Smooth muscle cell (in vitro differentiated cells): ENCODE data around the gene KRT7. TPM values are rescaled to one million over a fixed set of nuclear protein-coding genes. Genes with fewer than 3 reads are reported as not detected.

Experiments used
- DNase-seq: peaks from one replicate; lab custom pipeline; 2025; ENCODE audit not compliant: unreplicated experiment; lab: John Stamatoyannopoulos, UW
- H2AFZ ChIP-seq: fragments of 200-600 bp; sonication (generic); 2 replicates; pipeline ENCODE4 v1.6.0; 2016; ENCODE audit warnings: antibody characterized with exemption, low read depth, mild to moderate bottlenecking
- H3F3A ChIP-seq: fragments of 200-600 bp; sonication (generic); 2 replicates; pipeline ENCODE4 v1.6.0; 2017; ENCODE audit warnings: antibody characterized with exemption, low read depth
- H3K27ac ChIP-seq: fragments of 200-600 bp; sonication (generic); 2 replicates; pipeline ENCODE4 v1.5.1; 2016; ENCODE audit warnings: low read depth, mild to moderate bottlenecking
- H3K27me3 ChIP-seq: fragments of 200-600 bp; sonication (generic); 2 replicates; pipeline ENCODE4 v1.6.1; 2016; ENCODE audit warnings: low read depth, mild to moderate bottlenecking
- H3K36me3 ChIP-seq: fragments of 200-600 bp; sonication (generic); 2 replicates; pipeline ENCODE4 v1.5.1; 2016; ENCODE audit warnings: low read depth
- H3K4me1 ChIP-seq: fragments of 200-600 bp; sonication (generic); 2 replicates; pipeline ENCODE4 v1.5.1; 2016; ENCODE audit warnings: low read depth
- H3K4me2 ChIP-seq: fragments of 200-600 bp; sonication (generic); 2 replicates; pipeline ENCODE4 v1.6.0; 2016; ENCODE audit warnings: mild to moderate bottlenecking
- H3K4me3 ChIP-seq: fragments of 200-600 bp; sonication (generic); 2 replicates; pipeline ENCODE4 v1.5.1; 2016; ENCODE audit warnings: mild to moderate bottlenecking
- H3K79me2 ChIP-seq: fragments of 200-600 bp; sonication (generic); 2 replicates; pipeline ENCODE4 v1.6.0; 2016; ENCODE audit warnings: low read depth, mild to moderate bottlenecking
- H3K9ac ChIP-seq: fragments of 200-600 bp; sonication (generic); 2 replicates; pipeline ENCODE4 v1.6.0; 2016; ENCODE audit warnings: low read depth
- H3K9me3 ChIP-seq: fragments of 200-600 bp; sonication (generic); replicated peaks from 2 replicates; pipeline ENCODE4 v1.5.1; 2016; ENCODE audit warnings: low read depth
- H4K20me1 ChIP-seq: fragments of 200-600 bp; sonication (generic); 2 replicates; pipeline ENCODE4 v1.6.0; 2016; ENCODE audit warnings: low read depth
- WGBS: methylation state at CpG from one replicate; pipeline ENCODE4 v1.1.7; 2016; ENCODE audit warnings: low lambda C conversion rate; 5-methylcytosine and 5-hydroxymethylcytosine counted together
- polyA plus RNA-seq: library from polyadenylated mRNA; unstranded; fragments of >200 nt; fragmentation: Nextera tagmentation; extraction: Ambion mirVana; gene quantifications from 2 replicates; pipeline ENCODE4 v1.2.1, GENCODE V29; 2016
- total RNA-seq: library from RNA; depleted of rRNA; stranded (reverse); fragments of >200 nt; gene quantifications from 2 replicates; pipeline ENCODE4 v1.2.3, GENCODE V29; 2014
- TF ChIP-seq, protein P1 (sequence below): fragments of 200-600 bp; sonication (generic); IDR thresholded peaks from 2 replicates; pipeline ENCODE4 v1.5.1; 2017; ENCODE audit warnings: borderline replicate concordance, mild to moderate bottlenecking, antibody characterized with exemption; ENCODE audit not compliant: insufficient read depth, poor library complexity, severe bottlenecking

Gene KRT7
- total and polyA plus RNA-seq, 2 experiments from 2014 or later = 190 to 214 TPM

DNA sequence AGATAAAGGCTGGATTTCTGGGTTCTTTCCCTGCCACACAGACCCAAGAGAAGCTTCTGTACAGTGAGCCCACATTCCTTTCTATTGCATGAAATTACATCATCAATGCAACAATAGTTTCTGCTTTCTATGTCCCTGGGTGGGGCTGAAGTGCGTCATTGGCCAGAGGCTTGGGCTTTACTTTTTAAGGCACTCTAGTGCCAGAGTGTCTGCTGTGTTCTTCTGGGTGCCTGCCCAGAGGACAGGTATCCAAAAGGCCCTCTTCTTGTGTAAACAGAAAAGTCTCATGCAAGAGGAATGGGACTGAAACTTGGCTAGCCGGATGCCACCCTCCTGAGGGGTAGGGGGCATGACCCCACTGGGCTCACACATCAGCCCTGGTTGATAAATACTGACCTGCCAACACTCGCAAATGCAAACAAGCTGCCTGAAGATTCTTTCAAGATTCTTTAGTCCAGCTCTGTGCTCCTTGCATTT lies 47.3 kb downstream of the KRT7 start:
- Histone ChIP-seq H3K27ac (peak overlapping the region; percentile 87), H3K36me3 (no peaks in the 10 kb centered on the region), H3K9ac (peak overlapping the region; percentile 63), H3F3A (peaks cover 10% of the 10 kb centered on the region), H4K20me1 (no peaks in the 10 kb centered on the region), H3K4me3 (no peak overlapping the region), H2AFZ (no peak overlapping the region), H3K27me3 (peaks cover 8% of the 10 kb centered on the region), H3K4me2 (peak overlapping the region; percentile 26), H3K79me2 (no peaks in the 10 kb centered on the region), H3K4me1 (peaks cover 23% of the 10 kb centered on the region), H3K9me3 (no peaks in the 10 kb centered on the region)
- TF ChIP-seq, protein P1, sequence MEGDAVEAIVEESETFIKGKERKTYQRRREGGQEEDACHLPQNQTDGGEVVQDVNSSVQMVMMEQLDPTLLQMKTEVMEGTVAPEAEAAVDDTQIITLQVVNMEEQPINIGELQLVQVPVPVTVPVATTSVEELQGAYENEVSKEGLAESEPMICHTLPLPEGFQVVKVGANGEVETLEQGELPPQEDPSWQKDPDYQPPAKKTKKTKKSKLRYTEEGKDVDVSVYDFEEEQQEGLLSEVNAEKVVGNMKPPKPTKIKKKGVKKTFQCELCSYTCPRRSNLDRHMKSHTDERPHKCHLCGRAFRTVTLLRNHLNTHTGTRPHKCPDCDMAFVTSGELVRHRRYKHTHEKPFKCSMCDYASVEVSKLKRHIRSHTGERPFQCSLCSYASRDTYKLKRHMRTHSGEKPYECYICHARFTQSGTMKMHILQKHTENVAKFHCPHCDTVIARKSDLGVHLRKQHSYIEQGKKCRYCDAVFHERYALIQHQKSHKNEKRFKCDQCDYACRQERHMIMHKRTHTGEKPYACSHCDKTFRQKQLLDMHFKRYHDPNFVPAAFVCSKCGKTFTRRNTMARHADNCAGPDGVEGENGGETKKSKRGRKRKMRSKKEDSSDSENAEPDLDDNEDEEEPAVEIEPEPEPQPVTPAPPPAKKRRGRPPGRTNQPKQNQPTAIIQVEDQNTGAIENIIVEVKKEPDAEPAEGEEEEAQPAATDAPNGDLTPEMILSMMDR = no peak
- WGBS = 46% methylated on average over 3 of the region's 3 CpGs
- no peak for DNase-seq

DNA sequence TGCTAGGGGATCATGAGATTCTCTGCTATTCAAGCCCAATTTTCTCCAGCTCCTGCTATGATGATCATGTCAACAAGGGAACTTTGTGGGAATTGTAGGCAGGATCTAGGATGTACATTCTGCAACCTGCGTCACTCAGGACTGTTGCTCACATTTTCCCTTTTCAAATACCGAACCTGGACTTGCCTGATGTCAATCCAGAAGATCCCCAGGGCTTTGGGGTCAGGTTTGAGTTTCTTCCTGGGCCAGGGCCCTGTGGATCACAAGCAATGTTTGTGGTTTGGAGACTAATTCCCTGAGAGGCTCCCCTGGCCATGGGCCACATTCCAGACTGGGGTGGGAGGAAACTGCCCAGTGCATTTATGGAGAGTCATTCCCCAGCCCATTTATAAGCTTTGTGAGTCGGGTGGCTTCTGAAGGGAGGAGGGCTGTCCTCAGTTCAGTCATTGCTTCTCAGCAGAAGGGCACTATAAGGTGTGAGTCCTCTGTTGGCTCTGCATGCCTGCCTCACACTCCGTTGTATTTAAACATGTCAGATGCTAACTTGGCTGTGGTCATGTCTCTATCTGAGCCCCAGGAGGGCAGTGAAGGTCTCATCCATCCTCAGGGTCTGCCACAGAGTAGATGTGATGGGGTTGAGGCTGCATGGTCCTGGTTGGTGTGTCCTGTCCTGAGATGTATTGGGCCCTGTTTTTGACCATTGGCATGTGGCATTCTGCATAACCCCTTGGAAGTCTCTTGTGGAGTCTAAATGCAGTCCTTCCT lies 47.9 kb downstream of the KRT7 start:
- Histone ChIP-seq H3K4me2 (peak overlapping the region; percentile 26), H3K36me3 (no peaks in the 10 kb centered on the region), H3K9me3 (no peaks in the 10 kb centered on the region), H4K20me1 (no peaks in the 10 kb centered on the region), H3K9ac (peak overlapping the region; percentile 63), H3F3A (peaks cover 10% of the 10 kb centered on the region), H3K27me3 (peaks cover 5% of the 10 kb centered on the region), H3K4me3 (no peak overlapping the region), H3K27ac (peak overlapping the region; percentile 87), H2AFZ (no peak overlapping the region), H3K4me1 (peaks cover 23% of the 10 kb centered on the region), H3K79me2 (no peaks in the 10 kb centered on the region)
- DNase-seq = no peak
- 22% methylated on average over 4 of the region's 4 CpGs for WGBS
- TF ChIP-seq, protein P1 = no peak

DNA sequence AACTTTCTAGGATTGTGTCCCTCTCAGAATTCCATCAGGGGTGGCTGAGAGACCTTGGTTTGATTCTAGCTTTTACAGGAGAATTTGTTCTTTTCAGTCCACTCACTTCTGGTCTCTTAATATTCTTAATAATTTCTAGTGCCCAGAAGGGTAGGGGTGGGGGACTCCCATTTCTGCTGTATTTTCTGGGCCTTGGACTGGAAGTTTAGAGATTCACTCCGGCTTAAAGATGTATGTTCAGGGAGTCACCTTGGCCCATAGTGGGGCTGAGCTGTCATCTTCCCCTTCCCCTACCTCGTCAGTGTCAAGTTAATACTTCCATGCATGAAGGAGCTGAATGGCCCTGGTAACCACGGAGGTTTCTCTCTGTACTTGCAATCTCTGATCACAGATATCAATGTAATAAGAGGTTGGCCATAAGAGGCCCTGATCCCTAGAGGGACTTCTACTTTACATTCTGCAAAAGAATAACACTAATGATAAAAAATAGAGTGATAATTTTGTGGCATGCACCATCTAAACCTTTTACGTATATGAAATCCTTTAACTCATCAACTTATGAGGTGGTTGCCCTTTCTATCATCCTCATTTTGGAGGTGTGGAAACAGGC lies 51.6 kb downstream of the KRT7 start:
- H3K4me3 ChIP-seq = no peak overlapping the region
- no peaks in the 10 kb centered on the region for H3K79me2 ChIP-seq
- H3K4me1 ChIP-seq = peaks cover 17% of the 10 kb centered on the region
- DNase-seq = no peak
- H3K27me3 ChIP-seq = no peaks in the 10 kb centered on the region
- 83% methylated on average over 4 of the region's 4 CpGs for WGBS
- H3K36me3 ChIP-seq = no peaks in the 10 kb centered on the region
- no peak overlapping the region for H2AFZ ChIP-seq
- peaks cover 10% of the 10 kb centered on the region for H3F3A ChIP-seq
- H3K9me3 ChIP-seq = no peaks in the 10 kb centered on the region
- no peak overlapping the region for H3K9ac ChIP-seq
- H3K27ac ChIP-seq = no peak overlapping the region
- no peaks in the 10 kb centered on the region for H4K20me1 ChIP-seq
- no peak overlapping the region for H3K4me2 ChIP-seq
- TF ChIP-seq, protein P1 = no peak
